ENCODE results near the gene SHTN1.

- TF ChIP-seq CTCF (IDR thresholded peaks at IDR 0.05): no peak
- no peak for TF ChIP-seq POLR2A (IDR thresholded peaks at IDR 0.05)
- TF ChIP-seq EP300 (IDR thresholded peaks at IDR 0.05): no peak
Measured at GRCh38 chr10:116913695-116914094, 91.3 kb downstream of the SHTN1 start.

All from stomach (tissue), 4 donors.